Endodermal cell (in vitro differentiated cells): ENCODE results near the gene ILDR1. TPM values are rescaled to one million over a fixed set of nuclear protein-coding genes. Genes with fewer than 3 reads are reported as not detected.

Experiments
- DNase-seq: peaks from one replicate; pipeline ENCODE4 v3.0.0-alpha.2; 2017
- H3K27ac ChIP-seq: 2 replicates; pipeline ENCODE4 v1.5.1; 2013; ENCODE audit warnings: mild to moderate bottlenecking, low read depth, low read length, moderate library complexity
- H3K27me3 ChIP-seq: 2 replicates; pipeline ENCODE4 v1.6.1; 2013; ENCODE audit warnings: mild to moderate bottlenecking, low read length, moderate library complexity; ENCODE audit not compliant: insufficient read depth, control insufficient read depth, poor library complexity, severe bottlenecking
- H3K36me3 ChIP-seq: 2 replicates; pipeline ENCODE4 v1.7.0; 2013; ENCODE audit warnings: mild to moderate bottlenecking, low read length, moderate library complexity; ENCODE audit not compliant: control insufficient read depth, insufficient read depth
- H3K4me1 ChIP-seq: one replicate; pipeline ENCODE4 v1.7.0; 2013; ENCODE audit warnings: low read length; ENCODE audit not compliant: control insufficient read depth, insufficient read depth
- H3K4me3 ChIP-seq: 2 replicates; pipeline ENCODE4 v1.5.1; 2013; ENCODE audit warnings: mild to moderate bottlenecking, low read length, moderate library complexity
- H3K9ac ChIP-seq: 2 replicates; pipeline ENCODE4 v1.6.1; 2013; ENCODE audit warnings: mild to moderate bottlenecking, low read length, moderate library complexity; ENCODE audit not compliant: poor library complexity, severe bottlenecking; ENCODE audit errors: extremely low read depth
- H3K9me3 ChIP-seq: 2 replicates; pipeline ENCODE4 v1.6.1; 2013; ENCODE audit warnings: mild to moderate bottlenecking, low read length, moderate library complexity; ENCODE audit not compliant: control insufficient read depth
- H3K27ac Mint-ChIP-seq: 2 replicates; pipeline ENCODE4 v1.8.0; 2020; ENCODE audit warnings: mixed read lengths
- H3K27me3 Mint-ChIP-seq: 2 replicates; pipeline ENCODE4 v1.8.0; 2021; ENCODE audit warnings: mild to moderate bottlenecking, mixed read lengths; ENCODE audit not compliant: insufficient read depth
- H3K36me3 Mint-ChIP-seq: 2 replicates; pipeline ENCODE4 v1.8.0; 2020; ENCODE audit warnings: low read depth, mixed read lengths
- H3K4me1 Mint-ChIP-seq: 2 replicates; pipeline ENCODE4 v1.8.0; 2020; ENCODE audit warnings: mixed read lengths
- H3K4me3 Mint-ChIP-seq: 2 replicates; pipeline ENCODE4 v1.8.0; 2020; ENCODE audit warnings: mild to moderate bottlenecking, moderate library complexity, mixed read lengths
- H3K9me3 Mint-ChIP-seq: 2 replicates; pipeline ENCODE4 v1.8.0; 2020; ENCODE audit warnings: mild to moderate bottlenecking, mixed read lengths
- WGBS, 2 experiments: methylation state at CpG; one replicate each; pipeline versions ENCODE4 v1.1.5 to v1.1.7; 2013; ENCODE audit warnings: missing lambda C conversion rate in 2 of 2, mixed read lengths in 1 of 2; ENCODE audit not compliant: insufficient coverage in 1 of 2, insufficient read length in 1 of 2; 5-methylcytosine and 5-hydroxymethylcytosine counted together
- total RNA-seq, 2 donors: library from RNA; stranded (reverse); fragmentation: NEBNext Ultra II Directional in 1 of 2; extraction: Animal tissue kit (Norgen Biotek cat#: 25700) in 1 of 2; gene quantifications; 2 replicates in 1 of 2; 3 replicates in 1 of 2; pipeline ENCODE4 v1.2.1, GENCODE V29; 2021
- TF ChIP-seq, protein P1 (sequence below): fragments of 200-600 bp; sonication (generic); conservative IDR thresholded peaks from 2 replicates; pipeline ENCODE4 v1.5.0; 2021; ENCODE audit warnings: antibody characterized with exemption, mild to moderate bottlenecking

The ILDR1 gene
- total RNA-seq, 2 donors from 2014 or later = 2.0 to 3.6 TPM

DNA sequence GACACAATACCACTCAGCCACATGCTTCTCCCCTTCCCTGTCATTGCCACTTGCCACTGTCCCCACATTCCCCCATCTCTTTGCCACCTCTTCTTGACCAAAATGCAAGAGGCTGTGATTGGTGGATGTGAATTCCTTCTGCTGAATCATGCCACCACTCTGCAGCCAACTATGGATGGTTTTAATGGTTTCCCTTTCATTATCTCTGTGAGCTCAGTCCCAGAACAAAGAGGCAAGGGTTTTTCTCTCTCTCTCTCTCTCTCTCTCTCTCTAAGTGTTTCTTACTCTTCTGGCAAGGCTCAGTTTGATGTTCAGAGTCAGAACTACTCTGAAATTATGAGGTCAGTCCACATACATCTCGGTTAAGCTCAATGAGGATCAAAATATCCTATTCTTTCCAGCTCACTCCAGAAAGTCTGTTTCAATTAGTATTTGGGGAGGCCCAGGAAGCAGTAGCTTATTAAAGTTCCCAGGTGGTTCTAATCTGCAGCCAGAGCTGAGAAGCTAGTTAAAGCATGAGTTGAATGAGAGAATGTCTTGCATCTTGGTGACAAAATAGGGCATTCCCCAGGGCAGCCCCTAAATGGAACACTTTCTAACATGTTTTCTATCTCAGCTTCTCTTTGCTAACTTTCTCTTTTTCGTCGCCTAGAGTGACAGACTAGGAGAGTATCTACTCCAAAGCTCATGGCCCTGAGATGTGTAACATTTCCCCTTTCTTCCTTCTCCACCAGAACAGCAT, 8.5 kb upstream of the ILDR1 start:
- H3K9me3 Mint-ChIP-seq = peaks cover 12% of the 10 kb centered on the region
- H3K27ac ChIP-seq = no peak overlapping the region
- no peak for DNase-seq
- H3K4me3 Mint-ChIP-seq = no peak overlapping the region
- H3K36me3 ChIP-seq = no peaks in the 10 kb centered on the region
- H3K4me1 ChIP-seq = no peaks in the 10 kb centered on the region
- no peaks in the 10 kb centered on the region for H3K27me3 ChIP-seq
- peaks cover 3% of the 10 kb centered on the region for H3K9me3 ChIP-seq
- TF ChIP-seq, protein P1, sequence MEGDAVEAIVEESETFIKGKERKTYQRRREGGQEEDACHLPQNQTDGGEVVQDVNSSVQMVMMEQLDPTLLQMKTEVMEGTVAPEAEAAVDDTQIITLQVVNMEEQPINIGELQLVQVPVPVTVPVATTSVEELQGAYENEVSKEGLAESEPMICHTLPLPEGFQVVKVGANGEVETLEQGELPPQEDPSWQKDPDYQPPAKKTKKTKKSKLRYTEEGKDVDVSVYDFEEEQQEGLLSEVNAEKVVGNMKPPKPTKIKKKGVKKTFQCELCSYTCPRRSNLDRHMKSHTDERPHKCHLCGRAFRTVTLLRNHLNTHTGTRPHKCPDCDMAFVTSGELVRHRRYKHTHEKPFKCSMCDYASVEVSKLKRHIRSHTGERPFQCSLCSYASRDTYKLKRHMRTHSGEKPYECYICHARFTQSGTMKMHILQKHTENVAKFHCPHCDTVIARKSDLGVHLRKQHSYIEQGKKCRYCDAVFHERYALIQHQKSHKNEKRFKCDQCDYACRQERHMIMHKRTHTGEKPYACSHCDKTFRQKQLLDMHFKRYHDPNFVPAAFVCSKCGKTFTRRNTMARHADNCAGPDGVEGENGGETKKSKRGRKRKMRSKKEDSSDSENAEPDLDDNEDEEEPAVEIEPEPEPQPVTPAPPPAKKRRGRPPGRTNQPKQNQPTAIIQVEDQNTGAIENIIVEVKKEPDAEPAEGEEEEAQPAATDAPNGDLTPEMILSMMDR = no peak
- H3K36me3 Mint-ChIP-seq = no peaks in the 10 kb centered on the region
- no peak overlapping the region for H3K9ac ChIP-seq
- no peak overlapping the region for H3K27ac Mint-ChIP-seq
- WGBS, 2 experiments = 82 to 91% methylated on average over 3 of the region's 3 CpGs
- H3K4me1 Mint-ChIP-seq = peaks cover 4% of the 10 kb centered on the region
- no peaks in the 10 kb centered on the region for H3K27me3 Mint-ChIP-seq
- no peak overlapping the region for H3K4me3 ChIP-seq

DNA sequence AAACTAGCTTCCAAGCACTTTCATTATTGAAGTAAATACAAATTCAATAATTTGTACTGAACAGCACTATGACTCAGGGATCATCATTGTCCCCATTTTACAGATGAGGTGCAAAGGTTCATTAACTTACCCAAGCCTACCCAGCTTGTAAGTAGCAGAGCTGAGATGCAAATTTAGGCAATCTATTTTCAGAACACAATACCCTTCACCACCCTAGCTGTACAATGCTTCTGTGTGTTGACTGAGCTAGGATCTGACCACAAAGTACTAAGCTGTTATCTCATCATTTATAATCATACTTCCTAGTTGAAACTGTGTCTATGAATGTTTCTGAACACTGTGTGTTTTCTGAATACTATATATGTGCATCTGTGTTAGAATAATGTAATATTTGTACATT, 3.2 kb upstream of the ILDR1 start:
- H3K27me3 Mint-ChIP-seq = peaks cover 13% of the 10 kb centered on the region
- no peaks in the 10 kb centered on the region for H3K36me3 ChIP-seq
- H3K9ac ChIP-seq = no peak overlapping the region
- DNase-seq = no peak
- H3K4me3 ChIP-seq = no peak overlapping the region
- no peaks in the 10 kb centered on the region for H3K9me3 Mint-ChIP-seq
- TF ChIP-seq, protein P1 = no peak
- no peaks in the 10 kb centered on the region for H3K4me1 ChIP-seq
- peaks cover 12% of the 10 kb centered on the region for H3K4me1 Mint-ChIP-seq
- no peaks in the 10 kb centered on the region for H3K9me3 ChIP-seq
- H3K36me3 Mint-ChIP-seq = no peaks in the 10 kb centered on the region
- peaks cover 14% of the 10 kb centered on the region for H3K27me3 ChIP-seq
- H3K27ac Mint-ChIP-seq = no peak overlapping the region
- no peak overlapping the region for H3K27ac ChIP-seq
- no peak overlapping the region for H3K4me3 Mint-ChIP-seq

DNA sequence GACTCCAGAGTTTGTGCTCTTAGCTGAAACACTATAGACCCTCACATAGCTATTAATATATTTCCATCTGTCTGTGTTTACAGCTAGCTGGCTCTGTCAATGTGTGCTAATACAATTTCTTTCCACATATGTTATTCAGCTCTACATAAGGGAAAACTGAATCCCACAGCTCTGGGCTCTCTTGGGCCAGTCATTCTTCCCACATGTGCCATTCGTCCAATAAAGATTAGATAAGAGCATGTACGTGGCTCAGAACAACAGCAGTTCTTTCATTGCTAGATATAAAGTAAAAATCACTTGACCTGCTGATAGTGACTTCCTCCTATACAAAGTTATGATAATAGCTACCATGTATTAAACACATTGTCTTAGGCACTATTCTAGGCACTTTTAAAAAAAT, 2.8 kb upstream of the ILDR1 start:
- TF ChIP-seq, protein P1 = no peak
- H3K4me3 ChIP-seq = no peak overlapping the region
- H3K9me3 ChIP-seq = no peaks in the 10 kb centered on the region
- H3K9ac ChIP-seq = no peak overlapping the region
- 60 to 91% methylated on average over 1 to 2 of the region's 2 CpGs for WGBS, 2 experiments
- Mint-ChIP-seq H3K9me3 (no peaks in the 10 kb centered on the region), H3K36me3 (no peaks in the 10 kb centered on the region), H3K27ac (no peak overlapping the region), H3K4me3 (no peak overlapping the region), H3K4me1 (peaks cover 16% of the 10 kb centered on the region), H3K27me3 (peaks cover 13% of the 10 kb centered on the region)
- DNase-seq = no peak
- no peaks in the 10 kb centered on the region for H3K36me3 ChIP-seq
- H3K27ac ChIP-seq = no peak overlapping the region
- peaks cover 14% of the 10 kb centered on the region for H3K27me3 ChIP-seq
- peaks cover under 1% of the 10 kb centered on the region for H3K4me1 ChIP-seq
